ENCODE results near the gene ZNF385B.

Gene ZNF385B

GRCh38 chr2:179626261-179626660, 235.2 kb downstream of the ZNF385B start:
- H3K9ac ChIP-seq (ENCODE audit: low read depth, low read length), result no peak overlapping the region
- peaks cover 4% of the 10 kb centered on the region for H3K27me3 ChIP-seq (ENCODE audit: insufficient read depth, low read length, poor library complexity)
- H3K4me2 ChIP-seq (ENCODE audit: insufficient read depth, low read length), result no peak overlapping the region
- ATAC-seq (ENCODE audit: insufficient read depth, low read depth) (no peak), DNase-seq (no peak)
- H3K9me3 ChIP-seq (ENCODE audit: insufficient read depth, low read length, severe bottlenecking), result no peaks in the 10 kb centered on the region
- H3K36me3 ChIP-seq (ENCODE audit: insufficient read depth, low read length), result no peaks in the 10 kb centered on the region
- H4K20me1 ChIP-seq (ENCODE audit: insufficient read depth, low read length), result no peaks in the 10 kb centered on the region
- no peak overlapping the region for H3K4me3 ChIP-seq (ENCODE audit: low read depth in 1 of 2, low read length in 2 of 2)
- H3K79me2 ChIP-seq (ENCODE audit: insufficient read depth, low read length), result no peaks in the 10 kb centered on the region
- no peak for TF ChIP-seq EZH2 (IDR thresholded peaks at IDR 0.05; ENCODE audit: borderline replicate concordance, low read depth, low read length, severe bottlenecking)
- TF ChIP-seq CTCF (IDR thresholded peaks at IDR 0.05; ENCODE audit: borderline replicate concordance, extremely low read depth, low read length, poor library complexity, severe bottlenecking), result no peak
- no peaks in the 10 kb centered on the region for H3K4me1 ChIP-seq (ENCODE audit: insufficient read depth, low read length)
- H3K27ac ChIP-seq (ENCODE audit: low read length), result no peak overlapping the region
- no peak overlapping the region for H2AFZ ChIP-seq (ENCODE audit: low read depth, low read length)

GRCh38 chr2:179622635-179623300, 238.6 kb downstream of the ZNF385B start:
- TF ChIP-seq EZH2 (IDR thresholded peaks at IDR 0.05; ENCODE audit: borderline replicate concordance, low read depth, low read length, severe bottlenecking), result no peak
- Histone ChIP-seq H3K79me2 (ENCODE audit: insufficient read depth, low read length) (no peaks in the 10 kb centered on the region), H4K20me1 (ENCODE audit: insufficient read depth, low read length) (no peaks in the 10 kb centered on the region), H3K4me3 (ENCODE audit: low read depth in 1 of 2, low read length in 2 of 2) (no peak overlapping the region), H3K27ac (ENCODE audit: low read length) (no peak overlapping the region), H3K9ac (ENCODE audit: low read depth, low read length) (no peak overlapping the region), H3K4me1 (ENCODE audit: insufficient read depth, low read length) (no peaks in the 10 kb centered on the region), H3K4me2 (ENCODE audit: insufficient read depth, low read length) (no peak overlapping the region), H3K36me3 (ENCODE audit: insufficient read depth, low read length) (no peaks in the 10 kb centered on the region), H2AFZ (ENCODE audit: low read depth, low read length) (no peak overlapping the region), H3K27me3 (ENCODE audit: insufficient read depth, low read length, poor library complexity) (peaks cover 4% of the 10 kb centered on the region), H3K9me3 (ENCODE audit: insufficient read depth, low read length, severe bottlenecking) (no peaks in the 10 kb centered on the region)
- ATAC-seq (ENCODE audit: insufficient read depth, low read depth) (no peak), DNase-seq (no peak)

GRCh38 chr2:179622112-179622511, 239.3 kb downstream of the ZNF385B start:
- ATAC-seq (ENCODE audit: insufficient read depth, low read depth), result no peak
- H2AFZ ChIP-seq (ENCODE audit: low read depth, low read length), result no peak overlapping the region

More at GRCh38 chr2:179622112-179622511, 239.3 kb downstream of the ZNF385B start:
- TF ChIP-seq EZH2 (IDR thresholded peaks at IDR 0.05; ENCODE audit: borderline replicate concordance, low read depth, low read length, severe bottlenecking) (no peak), CTCF (IDR thresholded peaks at IDR 0.05; ENCODE audit: borderline replicate concordance, extremely low read depth, low read length, poor library complexity, severe bottlenecking) (no peak)
- H4K20me1 ChIP-seq (ENCODE audit: insufficient read depth, low read length), result no peaks in the 10 kb centered on the region
- H3K36me3 ChIP-seq (ENCODE audit: insufficient read depth, low read length), result no peaks in the 10 kb centered on the region
- no peak overlapping the region for H3K4me3 ChIP-seq (ENCODE audit: low read depth in 1 of 2, low read length in 2 of 2)
- no peak for DNase-seq
- H3K9me3 ChIP-seq (ENCODE audit: insufficient read depth, low read length, severe bottlenecking), result no peaks in the 10 kb centered on the region
- H3K4me2 ChIP-seq (ENCODE audit: insufficient read depth, low read length), result no peak overlapping the region
- H3K27ac ChIP-seq (ENCODE audit: low read length), result no peak overlapping the region
- H3K27me3 ChIP-seq (ENCODE audit: insufficient read depth, low read length, poor library complexity), result peaks cover 4% of the 10 kb centered on the region
- H3K4me1 ChIP-seq (ENCODE audit: insufficient read depth, low read length), result no peaks in the 10 kb centered on the region
- H3K9ac ChIP-seq (ENCODE audit: low read depth, low read length), result no peak overlapping the region
- no peaks in the 10 kb centered on the region for H3K79me2 ChIP-seq (ENCODE audit: insufficient read depth, low read length)

All from DND-41 (cell line).